PFSK-1 (cell line): ENCODE results near the gene STAT3.

Experiments
- TAF1 ChIP-seq: IDR thresholded peaks from 2 replicates; pipeline ENCODE4 v1.6.1; 2012; ENCODE audit warnings: low read length, control low read depth, borderline replicate concordance; ENCODE audit not compliant: insufficient read depth
- TF ChIP-seq, protein P1 (sequence below), 2 experiments: IDR thresholded peaks; 2 replicates each; pipeline versions ENCODE4 v1.6.1 to v1.8.0; 2011 to 2012; ENCODE audit warnings: low read depth in 2 of 2, low read length in 2 of 2, control low read depth in 1 of 2, inconsistent platforms in 1 of 2, mild to moderate bottlenecking in 1 of 2, moderate library complexity in 1 of 2; ENCODE audit not compliant: insufficient read depth in 1 of 2

DNA sequence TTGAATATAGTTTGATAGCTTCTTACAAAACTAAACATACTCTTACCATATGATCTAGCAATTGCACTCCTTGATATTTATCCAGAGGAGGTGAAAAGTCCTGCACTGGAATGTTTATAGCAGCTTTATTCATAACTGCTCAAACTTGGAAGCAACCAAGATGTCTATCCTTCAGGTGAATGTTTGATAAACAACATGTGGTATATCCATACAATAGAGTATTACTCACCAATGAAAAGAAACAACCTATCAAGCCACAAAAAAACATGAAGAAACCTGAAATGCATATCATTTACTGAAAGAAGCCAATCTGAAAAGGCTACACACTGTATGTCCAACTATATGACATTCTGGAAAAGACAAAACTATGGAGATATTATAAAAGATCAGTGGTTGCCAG lies 16.1 kb downstream of the STAT3 start:
- no peak for TF ChIP-seq TAF1
- TF ChIP-seq, protein P1, sequence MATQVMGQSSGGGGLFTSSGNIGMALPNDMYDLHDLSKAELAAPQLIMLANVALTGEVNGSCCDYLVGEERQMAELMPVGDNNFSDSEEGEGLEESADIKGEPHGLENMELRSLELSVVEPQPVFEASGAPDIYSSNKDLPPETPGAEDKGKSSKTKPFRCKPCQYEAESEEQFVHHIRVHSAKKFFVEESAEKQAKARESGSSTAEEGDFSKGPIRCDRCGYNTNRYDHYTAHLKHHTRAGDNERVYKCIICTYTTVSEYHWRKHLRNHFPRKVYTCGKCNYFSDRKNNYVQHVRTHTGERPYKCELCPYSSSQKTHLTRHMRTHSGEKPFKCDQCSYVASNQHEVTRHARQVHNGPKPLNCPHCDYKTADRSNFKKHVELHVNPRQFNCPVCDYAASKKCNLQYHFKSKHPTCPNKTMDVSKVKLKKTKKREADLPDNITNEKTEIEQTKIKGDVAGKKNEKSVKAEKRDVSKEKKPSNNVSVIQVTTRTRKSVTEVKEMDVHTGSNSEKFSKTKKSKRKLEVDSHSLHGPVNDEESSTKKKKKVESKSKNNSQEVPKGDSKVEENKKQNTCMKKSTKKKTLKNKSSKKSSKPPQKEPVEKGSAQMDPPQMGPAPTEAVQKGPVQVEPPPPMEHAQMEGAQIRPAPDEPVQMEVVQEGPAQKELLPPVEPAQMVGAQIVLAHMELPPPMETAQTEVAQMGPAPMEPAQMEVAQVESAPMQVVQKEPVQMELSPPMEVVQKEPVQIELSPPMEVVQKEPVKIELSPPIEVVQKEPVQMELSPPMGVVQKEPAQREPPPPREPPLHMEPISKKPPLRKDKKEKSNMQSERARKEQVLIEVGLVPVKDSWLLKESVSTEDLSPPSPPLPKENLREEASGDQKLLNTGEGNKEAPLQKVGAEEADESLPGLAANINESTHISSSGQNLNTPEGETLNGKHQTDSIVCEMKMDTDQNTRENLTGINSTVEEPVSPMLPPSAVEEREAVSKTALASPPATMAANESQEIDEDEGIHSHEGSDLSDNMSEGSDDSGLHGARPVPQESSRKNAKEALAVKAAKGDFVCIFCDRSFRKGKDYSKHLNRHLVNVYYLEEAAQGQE (IDR thresholded peaks at IDR 0.05; ENCODE audit: insufficient read depth in 1 of 2, low read depth in 2 of 2, low read length in 2 of 2), result no peak
